Daoy (cell line): ENCODE measurements around the gene FLAD1. TPM values are rescaled to one million over a fixed set of nuclear protein-coding genes. Genes with fewer than 3 reads are reported as not detected.
A peak's percentile ranks its signal among the peaks of the same experiment; 100 is the strongest.

Experiments
- DNase-seq: peaks from one replicate; pipeline ENCODE4 v3.0.0-alpha.2; 2015; ENCODE audit warnings: low read depth
- total RNA-seq: library from RNA; depleted of rRNA; stranded (reverse); fragments of >200 nt; shearing (Covaris generic); gene quantifications from 2 replicates; pipeline ENCODE4 v1.2.3, GENCODE V29; 2014; rRNA removed

Gene FLAD1
- total RNA-seq: 48.1 and 51.2 TPM in 2 replicates

DNA sequence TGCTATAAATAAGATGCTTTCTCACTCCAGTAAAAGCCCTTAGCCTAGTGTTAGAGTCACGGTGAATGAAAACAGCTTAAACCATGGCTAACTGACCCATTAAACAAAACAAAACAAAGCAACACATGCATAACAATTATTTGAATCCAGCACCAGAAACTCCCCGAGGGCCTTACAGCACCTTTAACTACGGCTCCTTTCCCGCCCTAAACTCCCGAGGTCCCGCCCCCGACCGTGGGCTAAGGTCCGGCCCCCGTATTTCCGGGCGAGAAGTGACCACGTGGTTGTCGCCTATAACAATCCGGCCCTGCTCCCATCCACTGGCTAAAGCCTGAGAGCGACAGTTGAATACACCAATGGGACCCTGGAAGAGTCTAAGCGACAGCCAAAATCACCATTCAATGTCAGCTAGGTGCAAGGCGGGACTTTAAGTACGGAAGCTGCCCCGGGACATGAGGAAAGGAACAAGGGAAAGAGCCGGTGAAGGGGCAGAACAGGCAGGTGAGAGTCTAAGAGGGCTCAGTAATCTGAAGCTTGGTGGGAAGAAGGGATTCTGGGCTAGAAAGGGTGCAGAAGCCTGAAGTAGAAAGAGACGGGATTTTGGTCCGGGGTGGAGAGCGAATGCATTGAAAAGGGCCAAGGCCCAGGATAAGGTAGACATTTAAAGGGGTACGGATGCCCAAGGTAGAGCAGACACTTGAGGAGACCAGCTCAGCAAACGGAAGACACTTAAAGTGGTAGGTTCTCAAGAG lies at the start of gene FLAD1:
Gene FLAD1, plus strand, starts transcription at position 448 of the 752 bp plus-strand sequence. CDS start 351 bp downstream, outside the sequence.
- peak; percentile 99 for DNase-seq

DNA sequence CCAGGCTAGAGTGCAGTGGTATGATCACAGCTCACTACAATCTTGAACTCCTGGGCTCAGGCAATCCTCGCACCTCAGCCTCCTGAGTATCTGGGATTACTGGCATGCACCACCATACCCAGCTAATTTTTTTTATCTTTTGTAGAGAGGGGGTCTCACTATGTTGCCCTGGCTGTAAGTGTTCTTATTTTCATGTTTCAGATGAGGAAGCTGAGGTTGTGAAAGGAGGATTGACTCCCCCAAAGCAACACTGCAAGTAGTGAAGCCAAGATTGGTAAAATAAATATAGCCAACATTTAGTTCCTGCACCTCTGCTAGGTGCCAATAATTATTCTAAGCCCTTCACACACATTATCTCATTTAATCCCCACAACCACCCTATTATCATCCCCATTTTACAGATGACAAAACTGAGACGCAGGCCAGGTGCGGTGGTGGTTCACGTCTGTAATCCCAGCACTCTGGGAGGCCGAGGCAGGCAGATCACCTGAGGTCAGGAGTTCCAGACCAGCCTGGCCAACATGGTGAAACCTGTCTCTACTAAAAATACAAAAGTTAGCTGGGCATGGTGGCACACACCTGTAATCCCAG lies 48.7 kb upstream of the FLAD1 start:
- DNase-seq: no peak

DNA sequence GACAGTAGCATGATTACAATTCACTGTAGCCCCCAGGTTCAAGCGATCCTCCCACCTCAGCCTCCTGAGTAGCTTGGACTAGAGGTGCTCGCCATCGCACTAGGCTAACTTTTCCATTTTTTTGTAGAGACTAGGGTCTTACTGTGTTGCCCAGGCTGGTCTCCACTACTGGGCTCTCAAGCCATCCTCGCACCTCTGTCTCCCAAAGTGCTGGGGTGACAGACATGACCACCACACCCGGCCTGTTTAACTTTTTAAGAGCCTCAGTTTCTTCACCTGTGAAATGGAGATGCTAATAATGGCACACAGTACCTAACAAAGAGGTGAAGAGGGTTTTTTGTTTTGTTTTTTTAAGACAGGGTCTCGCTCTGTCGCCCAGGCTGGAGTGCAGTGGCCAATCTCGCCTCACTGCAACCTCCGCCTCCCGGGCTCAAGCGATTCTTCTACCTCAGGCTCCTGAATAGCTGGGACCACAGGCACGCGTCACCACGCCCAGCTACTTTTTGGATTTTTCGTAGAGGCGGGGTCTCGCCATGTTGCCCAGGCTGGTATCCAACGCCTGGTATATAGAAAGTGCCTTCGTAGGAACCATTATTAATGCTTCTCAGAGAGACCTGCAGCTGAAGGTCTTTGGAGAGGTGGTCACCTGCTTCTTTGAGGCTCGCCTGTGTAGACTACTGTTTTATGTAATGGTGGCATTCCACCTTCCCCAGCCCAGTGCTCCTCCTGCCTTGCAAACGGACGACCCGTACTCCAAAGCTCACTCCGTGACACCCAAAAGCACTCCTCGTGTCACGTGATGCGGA lies 47.2 kb upstream of the FLAD1 start:
- no peak for DNase-seq

DNA sequence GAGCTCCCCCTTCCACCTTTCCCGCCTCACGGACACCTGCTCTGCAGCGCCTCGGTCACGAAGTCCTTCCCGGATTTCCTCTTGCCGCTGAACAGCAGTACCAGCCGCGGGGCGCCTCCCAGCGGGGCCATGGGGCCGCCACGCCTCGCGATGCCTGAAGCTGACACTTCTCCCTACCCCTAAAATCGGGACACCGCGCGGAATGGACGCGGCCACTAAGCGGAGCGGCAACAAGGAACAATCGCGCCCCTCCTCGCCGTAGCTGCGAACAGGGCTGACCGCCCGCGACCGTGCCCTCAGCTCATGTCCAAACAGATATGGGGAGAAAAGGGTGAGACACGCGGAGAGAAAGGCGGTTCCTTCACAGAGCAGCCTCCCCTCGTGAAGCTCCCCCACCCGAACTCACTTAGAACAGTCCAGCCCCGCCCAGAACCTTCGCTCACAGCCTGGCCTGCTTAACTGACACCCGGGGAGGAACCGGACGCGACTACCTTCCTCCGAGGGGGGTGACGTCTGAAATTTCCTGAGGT lies 46.5 kb upstream of the FLAD1 start, which contains the start of gene PMVK:
Gene PMVK, minus strand, starts transcription at position 165 of the 530 bp plus-strand sequence. Its CDS starts 34 bp downstream, at position 131.
- DNase-seq: peak; percentile 96

DNA sequence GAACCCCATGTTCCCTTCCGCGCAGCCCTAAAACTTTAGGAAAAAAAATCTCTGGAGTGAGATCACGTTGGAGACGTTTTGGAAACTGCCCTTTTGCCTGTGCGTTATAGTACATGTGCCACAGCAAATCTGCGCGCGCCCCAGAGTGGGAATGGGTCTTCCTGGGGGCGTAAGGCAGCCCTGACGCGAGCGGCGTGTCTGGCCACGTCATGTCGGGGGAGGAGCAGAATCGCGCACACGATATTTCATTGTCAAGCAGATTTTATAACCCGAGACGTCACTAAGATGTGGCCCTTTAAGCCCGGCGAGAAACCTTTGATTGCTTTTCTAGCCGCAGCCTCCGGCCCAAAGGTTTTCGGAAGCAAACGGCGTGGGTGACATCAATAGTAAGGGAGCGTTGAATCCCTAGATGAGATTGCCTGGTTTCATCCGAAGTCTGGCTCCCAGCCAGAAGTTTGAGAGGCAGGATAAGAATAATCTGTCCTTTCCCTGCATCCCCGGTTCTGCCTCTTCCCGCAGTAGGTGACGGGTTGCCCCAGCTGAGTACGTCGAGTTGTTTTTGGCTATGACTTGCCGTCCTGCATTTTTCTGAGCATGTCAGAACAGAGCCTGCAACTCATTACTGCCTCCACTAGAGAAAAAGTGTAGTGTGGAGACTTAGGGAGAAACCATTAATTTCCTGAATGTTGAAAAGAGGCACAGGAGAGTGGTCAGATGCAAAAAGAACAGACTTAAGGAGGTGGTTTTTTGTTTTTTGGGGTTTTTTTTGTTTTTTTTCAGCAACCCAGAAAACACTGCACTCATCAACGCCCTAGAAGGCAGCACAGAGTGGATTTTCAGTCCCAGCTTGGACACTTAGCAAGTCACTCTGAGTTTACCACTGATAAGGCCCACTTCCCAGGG lies 45.8 kb upstream of the FLAD1 start:
- peak; percentile 94 for DNase-seq

DNA sequence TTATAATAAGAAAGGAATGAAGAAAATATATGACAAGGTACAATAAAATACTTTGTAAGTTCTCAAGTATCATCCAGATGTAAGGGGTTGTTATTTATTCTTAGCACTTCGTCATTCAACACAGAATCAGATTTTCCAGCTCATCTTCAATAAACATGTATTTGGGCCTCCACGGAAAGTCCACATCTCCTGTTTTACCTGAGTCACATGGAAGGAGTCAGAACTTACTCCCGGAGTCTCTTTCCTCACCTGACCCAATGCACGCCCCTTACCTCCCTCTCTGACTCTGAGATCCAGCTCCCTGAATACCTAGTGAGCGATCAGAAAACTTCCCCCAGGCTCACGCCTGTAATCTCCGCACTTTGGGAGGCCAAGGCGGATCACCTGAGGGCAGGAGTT lies 45.2 kb upstream of the FLAD1 start:
- DNase-seq: no peak

DNA sequence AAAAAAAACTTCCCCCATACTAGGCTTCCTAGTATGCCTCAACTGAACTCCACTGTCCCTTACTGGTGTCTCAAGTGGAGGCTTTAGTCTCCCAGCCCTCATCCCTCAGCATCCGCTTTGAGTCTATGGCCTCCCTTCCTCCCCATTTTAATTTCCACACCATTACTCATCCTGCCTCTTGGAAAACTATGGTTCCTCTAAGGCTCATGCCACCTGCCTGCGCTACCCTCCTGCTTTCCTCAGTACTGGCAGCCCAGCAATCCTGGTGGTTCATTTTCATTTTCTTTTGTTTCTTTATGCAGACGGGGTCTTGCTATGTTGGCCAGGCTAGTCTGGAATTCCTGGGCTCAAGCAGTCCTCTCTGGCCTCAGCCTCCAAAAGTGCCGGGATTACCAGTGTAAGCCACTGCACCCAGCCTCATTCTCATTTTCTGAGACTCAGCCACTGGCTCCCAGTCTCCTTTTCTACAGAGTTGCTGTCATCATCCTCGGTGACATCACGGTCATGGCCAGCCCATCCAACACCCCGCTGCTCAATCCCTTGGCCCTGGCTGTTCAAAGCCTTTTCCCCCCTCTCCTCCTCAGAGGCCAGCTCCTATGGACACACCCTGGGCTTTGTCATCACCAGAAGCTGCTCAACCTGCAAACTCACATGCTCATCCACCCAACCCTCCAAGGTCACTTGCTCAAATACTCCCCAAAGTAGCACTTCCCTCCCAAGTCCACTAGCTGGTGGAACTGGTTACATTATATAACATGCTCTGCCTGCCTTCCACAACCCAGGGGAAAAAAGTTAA lies 44.3 kb upstream of the FLAD1 start:
- no peak for DNase-seq

DNA sequence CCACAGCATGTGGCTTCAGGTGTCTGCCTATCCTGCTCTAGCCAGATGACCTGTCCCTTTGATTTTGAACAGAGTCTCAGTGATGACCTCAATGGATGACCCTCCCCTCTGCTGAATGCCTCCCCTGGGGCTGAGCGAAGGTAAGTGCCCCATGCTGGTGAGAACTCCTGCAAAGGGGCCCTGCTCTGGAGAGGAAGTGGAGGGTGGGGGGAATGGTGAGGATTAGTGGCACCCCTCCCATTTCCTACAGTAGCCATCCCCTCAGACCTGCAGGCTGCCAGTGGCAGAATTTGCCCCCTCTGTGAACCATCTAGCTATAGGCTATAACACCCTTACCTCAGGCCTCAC lies 43.0 kb upstream of the FLAD1 start:
- DNase-seq: no peak

DNA sequence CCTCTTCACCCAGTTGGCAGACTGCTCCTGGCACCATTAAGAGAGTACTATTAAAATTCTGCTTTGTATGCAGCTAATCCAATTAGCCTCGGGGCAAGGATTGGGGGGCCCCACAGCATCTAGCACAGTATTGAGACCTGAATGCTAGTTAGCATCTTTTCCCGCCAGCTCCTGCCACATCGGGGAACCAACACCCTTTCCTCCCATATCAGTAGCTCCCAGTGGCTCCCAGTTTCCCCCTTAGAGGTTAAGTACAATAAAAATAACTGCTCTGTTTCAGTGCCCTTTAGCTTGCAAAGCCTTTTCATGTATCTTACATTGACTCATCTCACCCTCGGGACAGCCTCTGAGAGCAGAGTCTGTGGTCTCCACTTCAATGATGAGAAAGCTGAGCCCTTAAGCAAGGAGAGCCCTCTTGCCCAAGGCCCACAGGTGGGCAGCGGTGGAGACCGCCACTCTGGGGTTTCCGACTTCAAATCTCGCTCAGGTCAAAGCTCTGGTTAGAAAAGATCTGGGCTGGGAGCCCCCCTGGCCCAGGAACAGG lies 42.4 kb upstream of the FLAD1 start:
- no peak for DNase-seq

DNA sequence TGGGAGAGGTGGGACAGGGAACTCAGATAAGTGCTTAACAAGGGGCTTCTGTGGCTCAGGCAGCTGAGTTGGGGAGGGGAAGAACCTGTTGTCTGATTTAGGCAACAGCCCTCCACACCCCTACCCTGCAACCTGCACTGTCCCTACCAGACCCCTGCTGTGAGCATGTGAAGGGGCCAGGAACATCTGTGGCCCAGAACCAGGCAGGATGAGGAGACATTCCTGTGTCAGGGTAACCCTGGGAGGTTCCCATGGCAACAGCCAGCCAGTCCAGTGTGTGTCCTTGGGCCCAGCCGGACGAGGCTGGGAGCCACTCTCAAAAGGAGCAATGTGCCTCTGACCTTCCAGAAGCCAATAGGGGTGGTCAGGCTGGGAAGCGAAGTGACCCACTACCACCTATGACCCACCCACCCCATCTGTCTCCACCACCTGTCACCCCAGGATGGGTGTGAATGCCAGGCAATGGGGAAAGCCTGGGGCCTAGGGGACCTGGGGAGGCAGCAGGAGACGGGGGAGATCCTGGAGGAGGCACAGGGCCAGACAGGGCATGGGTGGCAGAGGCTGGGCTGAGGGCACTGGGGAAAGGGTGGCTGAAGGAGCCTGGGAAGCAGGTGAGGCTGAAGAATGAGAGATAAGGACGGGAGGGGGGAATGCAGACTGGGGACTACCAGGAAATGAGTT lies 41.7 kb upstream of the FLAD1 start:
- DNase-seq: no peak

DNA sequence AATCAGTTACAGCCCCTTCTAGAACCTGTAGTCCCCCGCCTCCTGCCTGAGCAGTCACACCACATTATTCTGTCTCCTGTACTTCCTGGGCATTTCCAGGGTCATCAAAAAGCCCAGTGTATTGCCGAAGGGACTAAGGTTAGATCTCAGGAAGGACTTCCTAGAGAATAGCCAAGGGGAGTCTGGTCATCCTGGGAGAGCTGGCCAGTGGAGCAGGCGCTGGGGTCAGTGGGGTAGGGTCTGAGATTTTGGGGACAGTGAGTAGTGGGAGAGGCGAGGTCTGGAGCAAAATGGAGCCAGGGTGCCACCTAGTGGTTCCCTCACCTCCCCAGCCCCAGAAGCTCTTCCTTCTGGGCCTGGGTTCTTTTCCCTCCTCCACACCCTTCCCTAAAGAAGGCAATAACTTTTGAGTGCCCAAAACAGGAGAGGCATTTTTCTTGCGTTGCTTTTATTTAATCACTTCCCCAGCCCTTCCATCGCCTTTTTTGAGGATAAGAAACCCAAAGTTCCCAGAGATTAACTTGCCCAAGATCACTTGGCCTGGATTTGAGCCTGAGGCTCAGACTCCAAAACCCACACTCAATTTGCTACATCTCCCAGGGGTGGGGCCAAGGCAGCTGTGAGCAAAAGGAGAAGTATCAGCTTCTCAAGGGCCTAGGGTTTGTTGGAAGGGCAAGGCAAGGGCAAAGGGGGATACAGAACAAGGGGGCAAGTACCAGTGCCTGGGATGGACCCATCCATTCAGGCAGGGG lies 39.3 kb upstream of the FLAD1 start:
- peak; percentile 53 for DNase-seq

DNA sequence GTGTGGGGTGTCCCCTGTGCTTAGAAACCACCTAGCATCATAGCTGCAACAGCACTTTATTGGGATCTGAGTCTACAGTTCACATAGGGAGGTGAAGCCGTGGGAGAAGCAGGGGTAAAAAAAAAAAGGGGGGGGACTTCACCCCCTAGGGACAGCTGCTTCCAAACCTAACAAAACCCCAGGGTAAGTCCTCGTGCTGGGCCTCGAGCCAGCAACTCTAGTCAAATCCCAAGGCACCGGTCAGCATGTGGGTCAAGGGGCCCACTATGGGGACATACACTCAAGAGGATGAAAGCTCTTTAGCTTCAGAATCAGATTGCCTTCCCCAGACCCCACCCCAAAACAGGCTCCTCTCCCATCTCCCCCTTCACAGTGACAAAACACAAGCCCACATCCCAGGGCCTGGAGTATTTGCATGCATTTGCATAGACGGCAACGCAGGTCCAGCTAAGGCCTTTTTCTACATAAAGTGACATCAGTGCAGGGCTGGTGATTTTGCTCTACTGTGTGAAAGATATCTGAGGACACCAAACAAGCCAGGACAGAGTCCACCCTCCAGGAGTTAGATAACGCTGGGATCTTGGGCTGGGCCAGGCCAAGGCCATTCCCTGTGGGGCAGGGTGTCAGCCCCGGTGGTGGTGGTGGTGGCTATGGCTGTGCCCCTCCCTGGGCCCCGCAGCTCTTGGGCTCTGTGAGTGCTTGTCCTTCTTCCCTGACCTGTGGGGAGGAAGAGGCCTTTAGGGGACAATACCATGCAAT lies 38.6 kb upstream of the FLAD1 start:
- no peak for DNase-seq

DNA sequence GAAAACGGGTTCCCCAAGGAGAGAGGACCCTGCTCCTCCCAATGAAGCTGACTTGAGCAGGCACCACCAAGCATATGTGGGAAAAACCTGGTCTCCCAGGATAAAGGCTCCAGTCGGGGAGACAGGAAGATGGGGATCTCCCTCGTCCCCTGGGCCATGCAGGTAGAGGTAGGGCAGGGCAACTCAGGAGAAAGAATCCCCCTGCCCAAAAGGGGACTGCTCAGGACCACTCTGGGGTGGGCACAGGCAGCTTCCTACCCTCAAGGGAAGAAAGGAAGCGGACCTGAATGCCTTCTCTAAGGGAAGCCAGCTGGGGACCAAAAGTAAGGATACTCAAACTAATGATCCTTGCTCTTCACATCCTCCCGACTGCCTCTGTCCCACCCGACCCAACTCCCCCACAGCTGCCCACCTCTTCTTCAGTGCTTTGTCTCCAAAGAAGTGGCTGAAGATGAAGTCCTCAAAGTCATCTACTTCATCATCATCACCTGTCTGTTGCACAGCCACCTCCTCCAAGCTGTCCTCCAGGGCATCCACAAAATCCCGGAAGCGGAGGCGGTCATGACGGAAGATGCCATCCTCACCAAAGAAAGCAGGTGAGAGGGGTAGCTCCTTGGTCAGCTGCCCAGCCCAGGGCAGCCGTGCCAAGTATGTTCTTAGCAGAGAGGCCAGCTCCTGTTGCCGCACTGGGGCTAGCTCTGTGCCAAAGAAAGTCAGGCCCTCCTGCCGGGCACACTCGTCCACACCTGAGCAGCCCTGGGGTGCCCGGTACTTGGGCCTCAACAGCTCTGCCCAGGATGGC lies 37.8 kb upstream of the FLAD1 start:
- DNase-seq: no peak

DNA sequence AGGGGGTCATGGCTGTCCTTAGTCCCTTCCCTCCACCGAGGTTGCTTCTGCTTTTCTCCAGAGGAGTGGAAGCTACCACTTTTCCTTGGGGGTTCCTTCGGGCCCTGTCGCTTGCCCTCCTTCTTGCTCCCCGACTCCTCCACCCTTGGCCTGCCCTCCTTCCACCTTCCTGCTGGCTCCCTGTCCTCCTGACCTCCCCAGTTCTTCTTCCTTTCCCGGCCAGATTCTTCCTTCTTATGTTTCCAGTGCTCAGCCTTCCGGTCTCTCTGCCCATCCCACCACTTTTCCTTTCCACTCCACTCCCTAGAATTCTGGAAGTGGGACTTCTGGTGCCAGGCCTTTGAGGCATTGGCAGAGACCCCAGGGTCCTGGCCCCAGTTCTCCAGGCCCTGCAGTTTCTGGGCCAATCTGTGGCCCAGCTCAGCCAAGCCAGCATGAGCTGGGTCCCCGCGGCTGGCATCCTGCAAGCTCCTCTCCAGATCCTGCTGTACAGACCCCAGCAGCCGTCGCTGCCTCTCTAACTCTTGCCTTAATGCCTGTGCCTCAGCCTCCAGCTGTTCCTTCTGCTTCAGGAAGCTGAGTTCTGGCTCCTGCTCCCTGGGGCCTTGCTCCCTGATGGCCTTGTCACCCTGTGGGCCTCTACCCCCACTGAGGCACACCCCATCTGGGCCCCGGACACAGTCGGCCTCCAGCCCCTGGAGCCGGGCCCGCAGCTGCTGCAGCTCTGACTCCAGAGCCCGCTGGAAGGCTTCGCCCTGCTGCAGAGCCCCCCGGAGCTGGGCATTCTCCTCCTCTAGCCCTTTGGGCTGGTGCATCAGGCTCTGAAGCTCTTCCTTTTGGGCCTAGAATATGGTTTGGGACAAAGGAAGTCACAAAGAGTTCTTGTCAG lies 36.9 kb upstream of the FLAD1 start:
- no peak for DNase-seq

DNA sequence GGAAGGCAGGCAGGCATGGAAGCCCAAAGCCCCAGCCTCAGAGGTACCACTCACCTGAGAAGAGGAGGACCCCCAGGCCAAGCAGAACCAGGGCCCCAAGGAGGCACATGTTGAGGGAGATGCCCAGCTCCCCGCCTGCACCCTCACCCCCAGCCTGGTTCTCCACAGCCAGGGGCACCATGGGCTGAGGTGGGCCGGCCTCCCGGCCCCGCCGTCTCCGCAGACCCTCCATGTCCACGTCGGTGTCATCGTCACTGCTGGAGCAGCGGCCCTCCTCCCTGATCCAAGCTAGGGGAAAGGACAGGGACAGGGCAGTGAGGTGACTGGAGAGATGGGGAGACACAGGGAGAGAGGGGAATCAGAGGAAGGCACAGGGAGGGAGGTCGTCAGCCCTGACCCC lies 35.1 kb upstream of the FLAD1 start:
- no peak for DNase-seq
